ENCODE results near the gene ZNF138.
"Not testable (repeated sequence)": the region's sequence is repeated elsewhere in the genome, so short reads cannot be mapped to it uniquely, and the experiment has no call there.

Gene ZNF138

DNA sequence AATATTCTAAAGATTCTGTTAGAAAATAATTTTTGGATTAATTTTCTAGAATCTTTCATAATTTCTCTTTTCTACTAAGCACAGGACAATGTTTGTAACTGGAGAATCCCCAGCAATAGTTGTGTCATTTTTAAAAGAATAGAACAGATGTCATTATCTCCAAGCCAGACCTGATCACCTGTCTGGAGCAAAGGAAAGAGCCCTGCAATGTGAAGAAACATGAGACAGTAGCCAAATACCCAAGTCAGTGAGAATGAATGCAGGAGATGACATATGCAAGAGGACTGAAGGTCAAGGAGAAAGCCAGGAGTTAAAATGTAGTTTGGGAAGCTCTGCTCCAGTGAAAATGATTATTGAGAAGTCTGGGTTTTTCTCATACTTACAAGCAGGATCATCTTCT is 25.4 kb upstream of the ZNF138 start:
- H3K27ac ChIP-seq = no peak overlapping the region
- CTCF ChIA-PET = no interaction called here
- TF ChIP-seq, protein P1, sequence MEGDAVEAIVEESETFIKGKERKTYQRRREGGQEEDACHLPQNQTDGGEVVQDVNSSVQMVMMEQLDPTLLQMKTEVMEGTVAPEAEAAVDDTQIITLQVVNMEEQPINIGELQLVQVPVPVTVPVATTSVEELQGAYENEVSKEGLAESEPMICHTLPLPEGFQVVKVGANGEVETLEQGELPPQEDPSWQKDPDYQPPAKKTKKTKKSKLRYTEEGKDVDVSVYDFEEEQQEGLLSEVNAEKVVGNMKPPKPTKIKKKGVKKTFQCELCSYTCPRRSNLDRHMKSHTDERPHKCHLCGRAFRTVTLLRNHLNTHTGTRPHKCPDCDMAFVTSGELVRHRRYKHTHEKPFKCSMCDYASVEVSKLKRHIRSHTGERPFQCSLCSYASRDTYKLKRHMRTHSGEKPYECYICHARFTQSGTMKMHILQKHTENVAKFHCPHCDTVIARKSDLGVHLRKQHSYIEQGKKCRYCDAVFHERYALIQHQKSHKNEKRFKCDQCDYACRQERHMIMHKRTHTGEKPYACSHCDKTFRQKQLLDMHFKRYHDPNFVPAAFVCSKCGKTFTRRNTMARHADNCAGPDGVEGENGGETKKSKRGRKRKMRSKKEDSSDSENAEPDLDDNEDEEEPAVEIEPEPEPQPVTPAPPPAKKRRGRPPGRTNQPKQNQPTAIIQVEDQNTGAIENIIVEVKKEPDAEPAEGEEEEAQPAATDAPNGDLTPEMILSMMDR (conservative IDR thresholded peaks at IDR 0.05; ENCODE audit: low read depth) = no peak
- DNase-seq (ENCODE audit: low spot score) = no peak
- POLR2A ChIA-PET (ENCODE audit: low non-redundant PET) = no interaction called here

DNA sequence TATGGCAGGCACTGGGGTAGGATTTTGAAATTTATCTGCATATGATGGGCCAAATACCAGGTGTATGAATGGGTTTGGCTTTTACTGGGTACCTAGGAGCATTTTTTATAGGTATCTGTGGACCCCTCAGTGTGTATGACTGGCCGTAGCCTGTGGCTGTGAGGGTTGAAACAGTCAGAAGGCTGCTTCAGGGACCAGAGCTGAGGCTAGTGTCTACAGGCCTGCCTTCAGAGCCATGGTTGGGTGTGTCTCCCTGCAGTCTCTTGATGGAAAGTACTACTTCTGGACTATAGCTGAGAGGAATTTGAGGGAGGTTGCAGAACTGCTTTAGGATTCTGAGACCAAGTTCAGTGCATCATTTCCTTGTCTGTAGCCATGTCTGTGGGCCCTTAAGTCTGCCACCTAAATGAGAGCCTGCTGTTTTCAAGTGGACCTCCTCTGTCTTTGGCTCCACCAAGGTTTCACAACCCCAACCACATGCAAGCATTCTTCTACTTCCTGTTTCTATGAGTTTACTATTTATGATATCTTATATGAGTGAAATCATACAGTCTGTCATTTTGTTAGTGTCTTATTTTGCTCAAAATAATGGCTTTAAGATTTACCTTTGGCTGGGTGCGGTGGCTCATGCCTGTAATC is 19.9 kb upstream of the ZNF138 start:
- CTCF ChIA-PET = no interaction called here
- POLR2A ChIA-PET (ENCODE audit: low non-redundant PET) = no interaction called here
- TF ChIP-seq, protein P1 (conservative IDR thresholded peaks at IDR 0.05; ENCODE audit: low read depth) = no peak

DNA sequence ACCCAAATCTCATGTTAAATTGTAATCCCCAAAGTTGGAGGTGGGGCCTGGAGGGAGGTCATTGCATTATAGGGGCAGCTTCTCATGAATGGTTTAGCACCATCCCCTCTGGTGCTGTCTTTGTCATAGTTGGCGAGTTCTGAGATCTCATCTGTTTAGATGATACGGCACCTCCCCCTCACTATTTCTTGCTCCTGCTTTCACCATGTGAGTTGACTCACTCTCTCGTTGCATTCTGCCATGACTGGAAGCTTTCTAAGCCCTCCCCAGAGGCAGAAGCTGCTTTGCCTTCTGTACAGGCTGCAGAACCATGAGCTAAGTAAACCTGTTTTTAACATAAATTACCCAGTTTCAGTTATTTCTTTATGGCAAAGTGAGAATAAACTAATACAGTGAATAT is 18.9 kb upstream of the ZNF138 start:
- DNase-seq (ENCODE audit: low spot score) = no peak
- TF ChIP-seq, protein P1 (conservative IDR thresholded peaks at IDR 0.05; ENCODE audit: low read depth) = no peak
- no peak overlapping the region for H3K27ac ChIP-seq
- ChIA-PET CTCF (interaction anchor here (0.5 kb wide), 1 partner anchor 9 kb away, joined by 4 read pairs; no protein-coding TSS in a partner anchor), POLR2A (ENCODE audit: low non-redundant PET) (no interaction called here)

More for the DNA sequence above, 19.9 kb upstream of the ZNF138 start:
- no peak overlapping the region for H3K27ac ChIP-seq
- no peak for DNase-seq (ENCODE audit: low spot score)

DNA sequence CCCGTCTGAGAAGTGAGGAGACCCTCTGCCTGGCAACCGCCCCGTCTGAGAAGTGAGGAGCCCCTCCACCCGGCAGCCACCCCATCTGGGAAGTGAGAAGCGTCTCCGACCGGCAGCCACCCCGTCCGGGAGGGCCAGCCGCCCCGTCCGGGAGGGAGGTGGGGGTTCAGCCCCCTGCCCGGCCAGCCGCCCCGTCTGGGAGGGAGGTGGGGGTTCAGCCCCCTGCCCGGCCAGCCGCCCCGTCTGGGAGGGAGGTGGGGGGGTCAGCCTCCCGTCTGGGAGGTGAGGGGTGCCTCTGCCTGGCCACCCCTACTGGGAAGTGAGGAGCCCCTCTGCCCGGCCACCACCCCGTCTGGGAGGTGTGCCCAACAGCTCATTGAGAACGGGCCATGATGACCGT is 9.4 kb upstream of the ZNF138 start:
- CTCF ChIA-PET; H3K27ac ChIP-seq; POLR2A ChIA-PET (ENCODE audit: low non-redundant PET); DNase-seq (ENCODE audit: low spot score): not testable (repeated sequence)

DNA sequence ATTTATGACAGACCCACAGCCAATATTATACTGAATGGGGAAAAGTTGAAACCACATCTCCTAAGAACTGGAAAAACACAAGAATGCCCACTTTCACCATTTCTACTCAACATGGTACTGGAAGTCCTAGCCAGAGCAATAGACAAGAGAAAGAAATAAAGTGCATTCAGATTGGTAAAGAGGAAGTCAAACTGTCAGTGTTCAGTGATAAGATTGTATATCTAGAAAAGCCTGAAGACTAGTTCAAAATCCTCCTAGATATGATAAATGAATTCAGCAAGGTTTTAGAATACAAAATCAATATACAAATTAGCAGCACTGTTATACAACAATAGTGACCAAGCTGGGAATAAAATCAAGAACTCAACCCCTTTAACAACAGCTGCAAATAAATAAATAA is 6.9 kb upstream of the ZNF138 start:
- no peak for DNase-seq (ENCODE audit: low spot score)
- POLR2A ChIA-PET (ENCODE audit: low non-redundant PET) = no interaction called here
- no peak overlapping the region for H3K27ac ChIP-seq
- TF ChIP-seq, protein P1 (conservative IDR thresholded peaks at IDR 0.05; ENCODE audit: low read depth) = no peak
- CTCF ChIA-PET = no interaction called here

DNA sequence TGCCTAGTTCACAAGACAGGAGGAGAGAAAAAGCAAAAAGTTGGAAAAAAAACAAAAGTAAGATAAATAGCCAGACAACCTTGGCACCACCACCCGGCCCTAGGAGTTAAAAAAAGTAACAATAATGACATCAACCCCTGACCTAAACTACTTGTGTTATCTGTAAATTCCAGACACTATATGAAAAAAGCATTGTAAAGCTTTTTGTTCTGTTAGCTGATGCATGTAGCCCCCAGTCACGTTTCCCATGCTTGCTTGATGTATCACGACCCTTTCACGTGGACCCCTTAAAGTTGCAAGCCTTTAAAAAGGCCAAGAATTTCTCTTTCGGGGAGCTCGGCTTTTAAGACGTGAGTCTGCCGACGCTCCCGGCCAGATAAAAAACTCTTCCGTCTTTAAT is 5.0 kb upstream of the ZNF138 start:
- DNase-seq (ENCODE audit: low spot score); POLR2A ChIA-PET (ENCODE audit: low non-redundant PET); H3K27ac ChIP-seq: not testable (repeated sequence)
- CTCF ChIA-PET = interaction anchor here (0.6 kb wide), 1 partner anchor 98 kb away, joined by 5 read pairs; no protein-coding TSS in a partner anchor

DNA sequence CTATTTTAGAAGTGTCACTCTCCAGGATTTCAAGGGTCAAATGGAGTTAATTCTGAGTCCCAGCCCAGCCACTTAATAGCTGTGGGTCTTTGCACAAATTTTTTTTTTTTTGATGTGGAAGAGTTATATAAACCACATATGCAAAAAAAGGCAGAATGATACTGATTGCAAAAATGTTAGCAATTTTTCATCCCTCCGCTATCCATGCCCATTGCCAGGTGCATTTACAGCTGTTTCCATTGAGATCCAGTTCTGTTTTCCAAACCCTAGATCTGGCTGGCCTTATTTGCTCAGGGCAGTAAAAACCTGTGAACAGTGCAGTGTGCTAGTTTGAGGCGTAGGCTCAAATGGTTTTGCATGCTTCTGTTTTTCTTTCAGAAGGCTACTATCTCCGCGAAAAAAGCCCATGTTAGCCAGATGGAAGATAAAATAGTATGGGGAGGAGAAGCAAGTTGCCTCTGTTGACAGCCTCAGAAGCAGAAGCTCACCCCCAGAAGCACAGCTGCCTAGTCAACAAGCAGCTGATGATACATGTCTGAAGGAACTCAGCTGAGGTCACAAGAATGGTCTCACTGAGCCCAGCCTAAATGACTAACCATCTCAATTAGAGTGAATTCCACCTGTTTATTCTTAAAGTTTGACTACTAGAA is 997 bp upstream of the ZNF138 start:
- H3K27ac ChIP-seq = peak overlapping the region; percentile 87
- DNase-seq (ENCODE audit: low spot score) = no peak
- POLR2A ChIA-PET (ENCODE audit: low non-redundant PET) = no interaction called here
- TF ChIP-seq, protein P1 (conservative IDR thresholded peaks at IDR 0.05; ENCODE audit: low read depth) = no peak
- CTCF ChIA-PET = interaction anchor here (0.6 kb wide), 1 partner anchor 9 kb away, joined by 3 read pairs; no protein-coding TSS in a partner anchor
